ENCODE results near the gene NAGK.
"Not testable (repeated sequence)": the region's sequence is repeated elsewhere in the genome, so short reads cannot be mapped to it uniquely, and the experiment has no call there.

- TF ChIP-seq CTCF, POLR2A (IDR thresholded peaks at IDR 0.05): not testable (repeated sequence)
These were observed 21.0 kb downstream of the NAGK start for GRCh38 chr2:71089475-71089874.

Measured in transverse colon (tissue), 3 donors.